GM12873 (cell line): Measurements from ENCODE around the gene MAGI1.

Experiments
- CTCF ChIP-seq: IDR thresholded peaks from 2 replicates; pipeline ENCODE4 v1.5.1; 2012; ENCODE audit warnings: low read depth, mild to moderate bottlenecking, moderate library complexity, low read length, control low read depth; ENCODE audit not compliant: insufficient read depth; ENCODE audit errors: missing control alignments

Gene MAGI1

GRCh38 chr3:65787827-65788226 is 250.9 kb downstream of the MAGI1 start:
- no peak for TF ChIP-seq CTCF

GRCh38 chr3:65787340-65787739 is 251.4 kb downstream of the MAGI1 start:
- no peak for TF ChIP-seq CTCF

GRCh38 chr3:65786890-65787289 is 251.8 kb downstream of the MAGI1 start:
- no peak for TF ChIP-seq CTCF

GRCh38 chr3:65785065-65785645 is 253.6 kb downstream of the MAGI1 start:
- TF ChIP-seq CTCF = peak; percentile 62

GRCh38 chr3:65783117-65783516 is 255.6 kb downstream of the MAGI1 start:
- TF ChIP-seq CTCF = no peak

GRCh38 chr3:65781594-65781993 is 257.1 kb downstream of the MAGI1 start:
- TF ChIP-seq CTCF = no peak

- TF ChIP-seq CTCF = no peak
These were observed 259.3 kb downstream of the MAGI1 start for GRCh38 chr3:65779390-65779789.

- TF ChIP-seq CTCF = no peak
These were observed 259.8 kb downstream of the MAGI1 start for GRCh38 chr3:65778968-65779367.
